Vagina (tissue), 2 donors: ENCODE measurements around the gene NFE2L2.

ENCODE experiments used
- POLR2A ChIP-seq, 2 donors: fragments of 450-650 bp; IDR thresholded peaks; one replicate each; pipeline ENCODE4 v1.6.1; 2017; ENCODE audit warnings: antibody characterized with exemption in 2 of 2, mild to moderate bottlenecking in 2 of 2, moderate library complexity in 2 of 2
- POLR2AphosphoS5 ChIP-seq, 2 donors: sonication (generic); formaldehyde crosslinking; IDR thresholded peaks; one replicate each; pipeline ENCODE4 v1.9.0; 2017; ENCODE audit warnings: antibody characterized with exemption in 2 of 2, mild to moderate bottlenecking in 2 of 2, low read depth in 1 of 2; ENCODE audit not compliant: insufficient read depth in 1 of 2
- TF ChIP-seq, protein P1 (sequence below), 3 experiments: fragments of 450-650 bp in 2 of 3; fragments of 200-600 bp in 1 of 3; sonication (generic) in 1 of 3; IDR thresholded peaks; one replicate each; pipeline ENCODE4 v1.5.1; 2017 to 2019; ENCODE audit warnings: antibody characterized with exemption in 3 of 3, mild to moderate bottlenecking in 2 of 3, moderate library complexity in 2 of 3

DNA sequence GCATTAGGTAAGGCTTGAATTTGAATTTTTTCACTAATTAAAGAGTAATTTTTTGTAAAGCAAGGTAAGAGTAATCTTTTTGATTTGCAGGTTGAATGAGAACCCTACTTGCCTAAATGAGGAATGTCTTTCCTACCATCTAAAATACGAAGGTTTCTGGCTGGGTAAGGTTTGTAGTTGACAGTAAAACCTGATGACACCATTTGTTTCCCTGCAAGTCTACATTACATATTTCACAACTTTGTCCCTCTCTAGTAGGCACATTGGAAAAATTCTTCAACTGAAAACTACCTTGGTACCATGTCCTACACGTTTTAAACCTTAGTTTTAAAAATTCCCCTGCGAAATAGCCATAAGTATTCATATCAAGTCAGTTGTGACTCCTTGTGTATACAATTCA is 42.6 kb downstream of the NFE2L2 start:
- TF ChIP-seq, protein P1, sequence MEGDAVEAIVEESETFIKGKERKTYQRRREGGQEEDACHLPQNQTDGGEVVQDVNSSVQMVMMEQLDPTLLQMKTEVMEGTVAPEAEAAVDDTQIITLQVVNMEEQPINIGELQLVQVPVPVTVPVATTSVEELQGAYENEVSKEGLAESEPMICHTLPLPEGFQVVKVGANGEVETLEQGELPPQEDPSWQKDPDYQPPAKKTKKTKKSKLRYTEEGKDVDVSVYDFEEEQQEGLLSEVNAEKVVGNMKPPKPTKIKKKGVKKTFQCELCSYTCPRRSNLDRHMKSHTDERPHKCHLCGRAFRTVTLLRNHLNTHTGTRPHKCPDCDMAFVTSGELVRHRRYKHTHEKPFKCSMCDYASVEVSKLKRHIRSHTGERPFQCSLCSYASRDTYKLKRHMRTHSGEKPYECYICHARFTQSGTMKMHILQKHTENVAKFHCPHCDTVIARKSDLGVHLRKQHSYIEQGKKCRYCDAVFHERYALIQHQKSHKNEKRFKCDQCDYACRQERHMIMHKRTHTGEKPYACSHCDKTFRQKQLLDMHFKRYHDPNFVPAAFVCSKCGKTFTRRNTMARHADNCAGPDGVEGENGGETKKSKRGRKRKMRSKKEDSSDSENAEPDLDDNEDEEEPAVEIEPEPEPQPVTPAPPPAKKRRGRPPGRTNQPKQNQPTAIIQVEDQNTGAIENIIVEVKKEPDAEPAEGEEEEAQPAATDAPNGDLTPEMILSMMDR (IDR thresholded peaks at IDR 0.05) = no peak
- TF ChIP-seq POLR2A (IDR thresholded peaks at IDR 0.05) = no peak
- no peak for TF ChIP-seq POLR2AphosphoS5 (IDR thresholded peaks at IDR 0.05; ENCODE audit: insufficient read depth in 1 of 2, low read depth in 1 of 2)
